HepG2 (cell line): Measurements from ENCODE around the gene ALK. TPM values are rescaled to one million over a fixed set of nuclear protein-coding genes. Genes with fewer than 3 reads are reported as not detected.

Experiments used
- ATAC-seq: fragments of 200-7000 bp; cut with Tn5 transposase; 3 replicates; pipeline ENCODE4 v1.9.1; 2020; ENCODE audit warnings: mild to moderate bottlenecking, moderate library complexity
- BruUV-seq: library from RNA; stranded (reverse); fragments of 400-500 nt; replicated peaks from 2 replicates; lab custom pipeline; 2021; lab: Mats Ljungman, UMichigan
- CTCF ChIA-PET: fragments of 300-600 bp; formaldehyde crosslinking; extraction: SDS; loops from one replicate; lab custom pipeline; 2021; ENCODE audit warnings: low total read pairs, inconsistent platforms, low intra/inter-chr PET ratio; lab: Yijun Ruan, JAX
- POLR2A ChIA-PET: fragments of 350-600 bp; sonication (Branson Sonifier 250); formaldehyde crosslinking; loops from one replicate; lab custom pipeline; 2020; ENCODE audit warnings: antibody characterized with exemption, inconsistent platforms; lab: Yijun Ruan, JAX
- DNase-seq: peaks from one replicate; pipeline ENCODE4 v3.0.0-alpha.2; 2015; ENCODE audit warnings: low spot score
- FAIRE-seq: peaks from 3 replicates; lab custom pipeline; 2011; peaks lifted over from hg19 to GRCh38; lab: Jason Lieb, UNC
- H2AFZ ChIP-seq: one replicate; pipeline ENCODE4 v1.6.1; 2011; ENCODE audit warnings: low read length, inconsistent platforms
- H3K27ac ChIP-seq: fragments of 300-600 bp; 3 replicates; pipeline ENCODE4 v1.8.0; 2011; ENCODE audit warnings: mixed run types, mild to moderate bottlenecking, mixed read lengths, low read length, inconsistent platforms; ENCODE audit not compliant: insufficient read depth; ENCODE audit errors: extremely low read length
- H3K27me3 ChIP-seq, 2 experiments: fragments of 200-600 bp in 1 of 2; 2 replicates in 1 of 2; 3 replicates in 1 of 2; pipeline versions ENCODE4 v1.6.0 to v1.8.0; 2011; ENCODE audit warnings: low read length in 2 of 2, mild to moderate bottlenecking in 2 of 2, moderate library complexity in 2 of 2, inconsistent platforms in 1 of 2; ENCODE audit not compliant: insufficient read depth in 2 of 2, control insufficient read depth in 1 of 2
- H3K36me3 ChIP-seq, 2 experiments: fragments of 200-600 bp in 1 of 2; replicated peaks in 1 of 2; 2 replicates in 1 of 2; 3 replicates in 1 of 2; pipeline versions ENCODE4 v1.5.1 to v1.8.0; 2011; ENCODE audit warnings: low read length in 2 of 2, inconsistent platforms in 1 of 2; ENCODE audit not compliant: insufficient read depth in 2 of 2, control insufficient read depth in 1 of 2
- H3K4me1 ChIP-seq: 2 replicates; pipeline ENCODE4 v1.5.1; 2012; ENCODE audit warnings: low read length, inconsistent platforms; ENCODE audit not compliant: insufficient read depth
- H3K4me2 ChIP-seq: 2 replicates; pipeline ENCODE4 v1.6.0; 2011; ENCODE audit warnings: low read depth, low read length, inconsistent platforms
- H3K4me3 ChIP-seq, 3 experiments: fragments of 200-600 bp in 1 of 3; sonication (generic), shearing (Covaris generic) in 1 of 3; replicated peaks in 1 of 3; 2 replicates each; pipeline ENCODE4 v1.5.1; 2011 to 2016; ENCODE audit warnings: low read length in 3 of 3, inconsistent platforms in 2 of 3, low read depth in 2 of 3, mild to moderate bottlenecking in 2 of 3, control low read depth in 1 of 3, mixed read lengths in 1 of 3; ENCODE audit not compliant: insufficient read depth in 1 of 3
- H3K79me2 ChIP-seq: one replicate; pipeline ENCODE4 v1.6.1; 2011; ENCODE audit warnings: low read length, inconsistent platforms; ENCODE audit not compliant: insufficient read depth
- H3K9ac ChIP-seq: 2 replicates; pipeline ENCODE4 v1.6.0; 2011; ENCODE audit warnings: mild to moderate bottlenecking, low read depth, low read length, inconsistent platforms; ENCODE audit not compliant: insufficient read depth
- H3K9me3 ChIP-seq: 2 replicates; pipeline ENCODE4 v1.5.1; 2012; ENCODE audit warnings: mild to moderate bottlenecking, low read length
- H4K20me1 ChIP-seq: 2 replicates; pipeline ENCODE4 v1.6.0; 2011; ENCODE audit warnings: inconsistent platforms, mild to moderate bottlenecking, low read length, moderate library complexity; ENCODE audit not compliant: insufficient read depth
- CAMTA2 ChIP-seq: sonication (generic); formaldehyde crosslinking; IDR thresholded peaks from 2 replicates; pipeline ENCODE4 v1.4.0; 2020; ENCODE audit warnings: mild to moderate bottlenecking, missing genetic modification reagents, borderline replicate concordance
- CEBPB ChIP-seq: IDR thresholded peaks from 2 replicates; pipeline ENCODE4 v1.6.1; 2011; ENCODE audit warnings: low read depth, low read length, improper control_type of control experiment, borderline replicate concordance
- RCOR2 ChIP-seq: IDR thresholded peaks from 2 replicates; pipeline ENCODE4 v1.6.1; 2016; ENCODE audit warnings: missing biosample characterization, missing genetic modification reagents
- SYNCRIP ChIP-seq: fragments of 200-400 bp; formaldehyde crosslinking; IDR thresholded peaks from 2 replicates; pipeline ENCODE4 v1.6.1; 2018; ENCODE audit warnings: mild to moderate bottlenecking, low read depth, low read length; ENCODE audit not compliant: insufficient read depth
- TCF7 ChIP-seq: sonication (generic); IDR thresholded peaks from 2 replicates; pipeline ENCODE4 v1.6.1; 2016; ENCODE audit warnings: antibody characterized with exemption, low read depth
- ZBTB39 ChIP-seq: sonication (generic); formaldehyde crosslinking; IDR thresholded peaks from 2 replicates; pipeline ENCODE4 v1.5.0; 2020; ENCODE audit warnings: missing genetic modification reagents
- WGBS: methylation state at CpG from one replicate; pipeline ENCODE4 v1.1.6; 2017; ENCODE audit warnings: low lambda C conversion rate; 5-methylcytosine and 5-hydroxymethylcytosine counted together
- in situ Hi-C: cut with HindIII; loops from 2 replicates; pipeline ENCODE4 v1.10.0; 2017; ENCODE audit warnings: low pct_unique_long_range_greater_than_20kb; ENCODE audit not compliant: extremely low pct_ligation_motif_present
- intact Hi-C: fragments of 100-400 bp; cut with micrococcal nuclease; formaldehyde crosslinking; loops from one replicate; pipeline ENCODE4 v1.10.0; 2022; ENCODE audit not compliant: unreplicated experiment
- polyA plus RNA-seq, 8 experiments: library from polyadenylated mRNA; depleted of rRNA in 3 of 8; stranded (reverse) in 7 of 8; unstranded in 1 of 8; fragments of >200 nt; fragmentation: Illumina TruSeq in 4 of 8; extraction: Trizol in 4 of 8; gene quantifications; 2 replicates each; pipeline versions ENCODE4 v1.2.1 to v1.2.3, GENCODE V29; 2011 to 2016; ENCODE audit warnings: low read depth in 4 of 8, missing spikeins in 1 of 8, mixed read lengths in 1 of 8; ENCODE audit not compliant: insufficient read depth in 1 of 8
- total RNA-seq, 5 experiments: library from RNA; depleted of rRNA; stranded (reverse); fragments of >200 nt; fragmentation: Illumina TruSeq; extraction: Trizol; gene quantifications; 2 replicates each; pipeline ENCODE4 v1.2.3, GENCODE V29; 2016; ENCODE audit warnings: low read depth in 1 of 5

The ALK gene
- total and polyA plus RNA-seq, 2 of the 13 experiments (the other 11 are each of a cell fraction or from before 2014, with no cell fraction given), result not detected

- FAIRE-seq (no peak), ATAC-seq (no peak), DNase-seq (no peak)
- no peaks in the 10 kb centered on the region for H3K4me1 ChIP-seq
- H3K27ac ChIP-seq, result no peak overlapping the region
- ChIA-PET CTCF (no interaction called here), POLR2A (no interaction called here)
- intact Hi-C loops, result no loop called here
- H3K9me3 ChIP-seq, result no peaks in the 10 kb centered on the region
- H3K27me3 ChIP-seq, result peaks cover 0 to 22% of the 10 kb centered on the region in 2 experiments; a peak in 3 of 5 replicates
- in situ Hi-C loops, result no loop called here
- H4K20me1 ChIP-seq, result no peaks in the 10 kb centered on the region
- TF ChIP-seq SYNCRIP, result no peak
- no peak for TF ChIP-seq CAMTA2 (CRISPR knock-in tag)
- no peak for TF ChIP-seq ZBTB39 (CRISPR knock-in tag)
- peak; percentile 73 for TF ChIP-seq CEBPB
- TF ChIP-seq TCF7, result no peak
- TF ChIP-seq RCOR2 (CRISPR knock-in tag), result no peak
- no peak overlapping the region for H3K4me2 ChIP-seq
- no peaks in the 10 kb centered on the region for H3K79me2 ChIP-seq
- BruUV-seq, result no TSS peak
- H3K36me3 ChIP-seq, result no peaks in the 10 kb centered on the region
- H2AFZ ChIP-seq, result no peak overlapping the region
- 38% methylated on average over 7 of the region's 7 CpGs for WGBS
- H3K4me3 ChIP-seq, result no peak overlapping the region
- no peak overlapping the region for H3K9ac ChIP-seq
Observed at GRCh38 chr2:29850794-29851193, 70.6 kb downstream of the ALK start.
